ENCODE data around the gene USP12.

The USP12 gene

GRCh38 chr13:27182844-27183497, 11.4 kb upstream of the USP12 start:
- DNase-seq: no peak

DNA sequence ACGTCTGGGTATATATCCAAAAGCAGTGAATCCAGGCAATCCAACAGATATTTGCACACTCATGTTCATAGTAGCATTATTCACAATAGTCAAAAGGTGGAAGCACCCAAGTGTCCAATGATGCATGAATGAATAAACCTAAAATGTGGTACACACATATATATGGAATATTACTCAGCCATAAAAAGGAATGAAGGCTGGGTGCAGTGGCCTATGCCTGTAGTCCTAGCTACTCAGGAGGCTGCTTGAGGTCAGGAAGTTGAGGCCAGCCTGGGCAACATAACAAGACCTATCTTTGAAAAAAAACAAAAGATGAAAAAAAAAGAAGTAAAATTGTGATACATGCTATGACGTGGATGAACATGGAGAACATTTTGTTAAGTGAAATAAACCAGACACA, 10.4 kb upstream of the USP12 start:
- no peak for DNase-seq

- no peak for DNase-seq
Measured at GRCh38 chr13:27177852-27178251, 6.2 kb upstream of the USP12 start.

DNA sequence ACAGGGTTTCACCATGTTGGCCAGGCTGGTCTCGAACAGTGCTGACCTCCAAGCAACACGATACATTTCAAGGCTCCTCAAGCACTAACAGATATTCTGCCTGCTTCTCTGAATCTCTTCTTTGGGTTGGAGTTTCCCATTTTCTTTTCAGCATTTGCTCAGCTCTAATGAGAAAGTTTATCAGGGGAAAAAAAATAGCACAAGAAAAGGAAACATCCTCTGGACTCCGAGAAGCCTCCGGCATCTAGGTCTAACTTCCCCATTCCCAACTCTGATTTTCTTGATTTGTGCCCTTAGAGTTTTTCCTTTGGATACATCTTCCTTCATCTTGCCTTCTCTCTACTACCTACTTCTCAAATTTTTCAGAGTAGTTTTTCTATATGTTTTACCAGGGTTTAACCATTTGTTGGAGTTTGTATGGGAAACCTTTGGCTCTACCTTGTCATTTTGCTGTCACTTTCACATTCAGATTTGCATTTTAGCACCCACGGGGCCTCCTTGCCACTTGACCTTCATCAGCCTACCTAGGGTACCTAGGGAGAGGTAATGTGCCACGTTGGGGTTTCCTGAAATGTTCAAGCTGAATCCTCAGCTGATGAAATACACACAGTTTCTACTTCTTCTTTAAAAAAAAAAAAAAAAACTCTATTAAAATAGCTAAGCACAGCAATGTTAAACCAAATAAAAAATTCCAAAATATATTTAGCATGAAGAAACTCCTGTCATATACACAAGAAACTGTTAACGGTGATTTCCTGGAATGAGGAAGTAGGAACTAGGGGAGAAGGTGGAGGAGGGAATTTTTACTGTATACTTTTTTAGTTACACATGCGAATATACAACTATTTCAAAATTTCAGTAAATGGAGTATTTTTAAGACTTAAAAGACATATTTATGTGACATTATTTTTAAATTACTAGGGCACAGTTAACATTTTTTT, 5.1 kb upstream of the USP12 start:
- no peak for DNase-seq

- DNase-seq: peak; percentile 73
Measured at GRCh38 chr13:27174766-27175455, 3.3 kb upstream of the USP12 start.

DNA sequence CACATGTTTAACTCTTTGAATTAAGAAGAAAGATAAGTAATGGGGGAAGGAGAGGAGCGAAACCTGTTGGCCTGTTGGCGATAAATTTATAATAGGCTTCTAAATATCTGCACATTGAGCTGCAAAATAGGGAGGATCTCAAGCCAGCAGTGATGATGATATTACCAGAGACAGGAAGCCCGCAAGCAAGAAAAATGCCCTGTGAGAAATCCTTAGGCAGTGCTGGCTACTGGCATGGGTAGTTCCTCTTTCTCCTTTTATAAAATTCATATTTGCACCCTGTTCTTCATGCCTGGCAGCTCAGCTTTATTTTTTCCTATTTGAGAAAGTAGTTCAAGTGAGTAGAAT, 858 bp upstream of the USP12 start:
- no peak for DNase-seq

- DNase-seq: peak; percentile 71
Measured at GRCh38 chr13:27171827-27172494, 350 bp upstream of the USP12 start.

DNA sequence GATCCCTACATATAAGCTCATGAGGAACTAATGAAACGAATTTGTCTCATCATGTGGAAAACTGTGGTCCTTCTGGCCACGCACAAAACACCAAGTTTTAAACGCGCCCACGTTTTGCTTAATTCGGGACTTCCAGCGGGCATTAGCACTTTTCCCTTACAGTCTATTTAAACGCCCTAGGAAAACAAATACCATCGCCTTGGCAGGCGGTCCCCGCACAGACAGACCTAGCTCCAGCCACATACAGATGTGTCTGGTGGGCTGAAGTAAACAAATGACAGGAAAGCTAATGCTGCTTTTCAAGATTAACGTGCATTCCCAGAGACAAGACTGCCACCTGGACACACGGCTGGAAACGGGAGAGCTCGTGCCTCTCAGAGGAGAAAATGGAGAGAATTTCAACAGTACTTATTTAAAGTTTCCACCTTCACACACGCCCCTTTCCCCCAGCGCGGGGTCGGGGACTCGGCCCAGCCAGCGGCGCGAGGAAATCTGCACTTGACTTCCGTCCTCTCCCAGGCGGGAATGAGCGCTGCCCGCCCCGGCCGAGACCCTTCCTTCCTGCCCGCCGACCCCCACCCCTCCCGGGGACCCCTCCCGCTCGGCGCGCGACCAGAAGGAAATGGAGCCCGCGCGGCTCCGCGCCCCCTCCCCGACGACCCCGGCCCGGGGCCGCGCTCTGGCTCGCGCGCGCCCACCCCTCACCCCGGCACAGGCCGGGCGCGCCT, 931 bp downstream of the USP12 start:
- no peak for DNase-seq

GRCh38 chr13:27170221-27170515, 1.4 kb downstream of the USP12 start:
- no peak for DNase-seq

DNA sequence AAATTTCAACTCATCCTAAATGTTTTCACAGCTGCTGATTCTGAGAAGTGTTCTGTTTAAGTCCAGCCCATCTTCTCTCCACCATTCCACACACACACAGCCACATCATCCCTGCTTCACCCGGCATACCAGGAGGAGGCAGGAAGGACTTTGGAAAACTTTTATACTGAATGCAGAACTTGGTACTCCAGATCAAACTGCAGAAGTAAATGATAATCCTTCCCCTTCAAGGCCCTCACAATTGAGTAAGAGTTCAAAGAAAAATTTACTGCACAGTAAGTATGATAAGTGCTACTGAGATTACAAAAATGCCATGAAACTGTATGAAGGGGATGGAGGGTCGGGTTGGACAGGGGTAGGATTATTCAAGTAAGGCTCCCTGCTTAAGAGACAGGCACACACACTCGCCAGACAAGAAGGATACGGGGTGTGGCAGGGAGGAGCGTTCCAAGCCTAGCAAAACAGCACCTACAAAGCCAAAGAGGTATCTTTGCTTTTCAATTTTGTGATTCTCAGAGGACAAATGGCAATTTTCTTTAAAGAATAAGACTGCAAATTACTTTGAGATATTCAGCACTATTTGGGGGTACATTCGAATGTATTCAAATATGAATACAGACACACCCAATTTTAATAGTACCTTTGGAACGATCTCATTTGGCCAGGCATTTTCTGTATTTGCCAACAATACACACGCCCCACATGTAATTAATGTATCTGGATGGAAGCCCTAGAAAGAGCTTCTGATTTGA, 2.5 kb downstream of the USP12 start:
- no peak for DNase-seq

- DNase-seq: no peak
Measured at GRCh38 chr13:27168086-27168485, 3.5 kb downstream of the USP12 start.

GRCh38 chr13:27166313-27166712, 5.3 kb downstream of the USP12 start:
- DNase-seq: no peak

GRCh38 chr13:27161980-27162379, 9.6 kb downstream of the USP12 start:
- DNase-seq: no peak

DNA sequence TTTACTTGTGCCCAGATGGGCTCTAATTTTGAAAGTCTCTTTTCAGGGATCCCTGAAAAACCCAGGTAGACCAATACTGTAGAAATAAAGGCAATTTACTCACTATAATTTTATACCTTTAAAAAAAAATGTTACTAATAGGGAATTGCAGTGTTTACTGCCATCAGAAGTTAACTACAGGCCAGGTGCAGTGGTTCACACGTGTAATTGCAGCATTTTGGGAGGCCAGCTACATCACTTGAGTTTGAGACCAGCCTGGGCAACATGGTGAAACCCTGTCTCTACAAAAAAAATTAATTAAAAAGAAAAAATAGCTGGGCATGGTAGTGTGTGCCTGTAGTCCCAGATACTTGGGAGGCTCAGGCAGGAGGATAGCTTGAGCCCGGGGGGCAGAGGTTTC, 10.2 kb downstream of the USP12 start:
- no peak for DNase-seq

DNA sequence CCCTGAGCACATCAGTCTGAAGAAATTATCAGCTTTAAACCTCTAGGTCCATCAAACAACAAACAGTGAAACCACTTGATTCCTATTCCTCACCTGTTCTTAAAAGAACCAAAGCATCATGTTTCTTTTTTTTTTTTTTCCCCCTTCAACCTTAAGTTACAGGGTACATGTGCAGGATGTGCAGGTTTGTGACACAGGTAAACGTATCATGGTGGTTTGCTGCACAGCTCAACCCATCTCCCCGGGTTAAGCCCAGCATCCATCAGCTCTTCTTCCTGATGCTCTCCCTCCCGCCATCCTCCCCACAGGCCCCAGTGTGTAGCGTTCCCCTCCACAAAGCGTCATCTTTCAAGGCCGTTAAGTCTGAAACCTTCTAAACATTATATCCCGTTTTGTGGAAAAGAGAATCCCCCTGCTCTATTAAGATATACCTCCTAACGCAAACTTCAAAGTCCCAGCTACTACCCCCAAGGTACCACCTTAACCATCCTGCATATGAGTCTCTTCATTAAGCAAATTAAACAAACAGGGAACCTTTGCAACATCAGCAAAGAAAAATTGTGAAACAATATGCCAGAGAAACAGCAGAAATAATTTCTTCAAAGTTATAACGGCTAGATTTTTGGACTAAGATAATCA, 10.8 kb downstream of the USP12 start:
- no peak for DNase-seq

- DNase-seq: no peak
Measured at GRCh38 chr13:27159806-27160563, 11.6 kb downstream of the USP12 start.

DNA sequence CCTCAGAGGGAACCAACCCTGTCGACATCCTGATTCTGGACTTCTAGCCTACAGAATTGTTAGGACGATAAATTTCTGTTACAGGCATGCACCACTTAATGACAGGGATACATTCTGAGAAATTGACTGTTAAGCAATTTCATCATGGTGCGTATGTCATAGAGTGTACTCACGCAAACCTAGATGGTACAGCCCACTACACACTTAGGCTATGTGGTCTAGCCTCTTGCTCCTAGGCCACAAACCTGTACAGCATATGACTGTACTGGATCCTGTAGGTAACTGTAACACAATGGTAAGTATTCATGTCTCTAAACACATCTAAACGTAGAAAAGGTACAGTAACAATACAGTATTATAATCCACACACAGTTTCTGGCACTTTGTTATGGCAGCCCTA, 13.3 kb downstream of the USP12 start:
- no peak for DNase-seq

GRCh38 chr13:27151798-27152599, 19.6 kb downstream of the USP12 start:
- no peak for DNase-seq

DNA sequence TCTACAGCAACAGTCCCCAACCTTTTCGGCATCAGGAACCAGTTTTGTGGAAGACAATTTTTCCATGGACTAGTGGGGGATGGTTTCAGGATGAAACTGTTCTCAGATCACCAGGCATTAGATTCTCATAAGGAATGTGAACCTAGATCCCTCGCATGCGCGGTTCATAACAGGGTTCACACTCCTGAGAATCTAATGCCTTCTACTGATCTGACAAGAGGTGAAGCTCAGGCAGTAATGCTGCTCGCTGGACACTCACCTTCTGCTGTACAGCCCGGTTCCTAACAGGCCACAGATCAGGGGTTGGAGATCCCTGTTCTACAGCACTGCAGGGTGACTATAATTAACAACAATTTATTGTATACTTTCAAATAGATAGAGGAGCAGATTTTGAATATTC, 21.9 kb downstream of the USP12 start:
- DNase-seq: no peak

DNA sequence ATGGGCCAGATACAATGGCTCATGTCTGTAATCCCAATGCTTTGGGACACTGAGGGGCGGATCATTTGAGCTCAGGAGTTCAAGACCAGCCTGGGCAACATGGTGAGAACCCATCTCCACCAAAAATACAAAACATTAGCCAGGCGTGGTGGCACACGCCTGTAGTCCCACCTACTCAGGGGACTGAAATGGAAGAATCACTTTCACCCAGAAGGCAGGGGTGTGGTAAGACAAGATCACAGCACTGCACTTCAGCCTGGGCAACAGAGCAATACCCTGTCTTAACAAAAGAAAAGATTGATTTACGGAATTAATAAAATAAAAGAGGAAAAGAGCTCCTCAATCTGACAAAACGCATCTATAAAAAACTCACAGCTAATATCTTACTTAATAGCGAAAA, 22.7 kb downstream of the USP12 start:
- no peak for DNase-seq
